HepG2 (cell line): ENCODE measurements around the gene PRMT5. TPM values are rescaled to one million over a fixed set of nuclear protein-coding genes. Genes with fewer than 3 reads are reported as not detected.
A peak's percentile ranks its signal among the peaks of the same experiment; 100 is the strongest.

ENCODE experiments used
- CCAR2 ChIP-seq: fragments of 200-400 bp; formaldehyde crosslinking; optimal IDR thresholded peaks from 2 replicates; pipeline ENCODE3; 2018; ENCODE audit warnings: low read depth, mild to moderate bottlenecking, low read length, moderate library complexity
- CREM ChIP-seq, 2 experiments: sonication (generic) in 1 of 2; formaldehyde crosslinking in 1 of 2; IDR thresholded peaks; 2 replicates each; pipeline versions ENCODE4 v1.4.0 to v1.6.1; 2016 to 2020; ENCODE audit warnings: antibody characterized with exemption in 1 of 2, mild to moderate bottlenecking in 1 of 2, missing genetic modification reagents in 1 of 2
- ELF4 ChIP-seq: sonication (generic); formaldehyde crosslinking; IDR thresholded peaks from 2 replicates; pipeline ENCODE4 v1.5.0; 2020; ENCODE audit warnings: missing genetic modification reagents, mild to moderate bottlenecking, moderate library complexity, borderline replicate concordance
- MZF1 ChIP-seq: sonication (generic); formaldehyde crosslinking; IDR thresholded peaks from 2 replicates; pipeline ENCODE4 v1.8.1; 2023; ENCODE audit warnings: mild to moderate bottlenecking, missing genetic modification reagents, borderline replicate concordance
- NFYB ChIP-seq: sonication (generic); formaldehyde crosslinking; IDR thresholded peaks from 2 replicates; pipeline ENCODE4 v1.4.0; 2020; ENCODE audit warnings: missing genetic modification reagents
- NONO ChIP-seq, 2 experiments: fragments of 450-650 bp in 1 of 2; sonication (generic) in 1 of 2; formaldehyde crosslinking in 1 of 2; IDR thresholded peaks in 1 of 2; conservative IDR thresholded peaks in 1 of 2; 2 replicates each; pipeline versions ENCODE4 v1.6.1 to v1.8.0; 2017 to 2022; ENCODE audit warnings: mild to moderate bottlenecking in 1 of 2, missing genetic modification reagents in 1 of 2, moderate library complexity in 1 of 2
- PBX2 ChIP-seq: IDR thresholded peaks from 2 replicates; pipeline ENCODE4 v1.6.1; 2016; ENCODE audit warnings: control low read depth
- PREB ChIP-seq: sonication (generic); formaldehyde crosslinking; IDR thresholded peaks from 2 replicates; pipeline ENCODE4 v1.4.0; 2020; ENCODE audit warnings: missing genetic modification reagents
- STAG1 ChIP-seq: sonication (generic); formaldehyde crosslinking; IDR thresholded peaks from 2 replicates; pipeline ENCODE4 v1.4.0; 2020; ENCODE audit warnings: missing genetic modification reagents
- ZNF138 ChIP-seq: sonication (generic); formaldehyde crosslinking; IDR thresholded peaks from 2 replicates; pipeline ENCODE4 v1.5.0; 2020; ENCODE audit warnings: mild to moderate bottlenecking, low read depth, missing genetic modification reagents
- ZNF407 ChIP-seq: sonication (generic); formaldehyde crosslinking; IDR thresholded peaks from one replicate; pipeline ENCODE4 v1.5.1; 2020; ENCODE audit warnings: mild to moderate bottlenecking, missing genetic modification reagents; ENCODE audit errors: not compliant biosample characterization
- ZNF414 ChIP-seq: sonication (generic); formaldehyde crosslinking; IDR thresholded peaks from 2 replicates; pipeline ENCODE4 v1.5.0; 2020; ENCODE audit warnings: missing genetic modification reagents
- ZNF557 ChIP-seq: sonication (generic); formaldehyde crosslinking; IDR thresholded peaks from 2 replicates; pipeline ENCODE4 v1.4.0; 2020; ENCODE audit warnings: missing genetic modification reagents
- ZNF883 ChIP-seq: sonication (generic); formaldehyde crosslinking; IDR thresholded peaks from 2 replicates; pipeline ENCODE4 v1.5.1; 2020; ENCODE audit warnings: mild to moderate bottlenecking, missing genetic modification reagents; ENCODE audit errors: not compliant biosample characterization
- polyA plus RNA-seq, 8 experiments: library from polyadenylated mRNA; depleted of rRNA in 3 of 8; stranded (reverse) in 7 of 8; unstranded in 1 of 8; fragments of >200 nt; fragmentation: Illumina TruSeq in 4 of 8; extraction: Trizol in 4 of 8; gene quantifications; 2 replicates each; pipeline versions ENCODE4 v1.2.1 to v1.2.3, GENCODE V29; 2011 to 2016; ENCODE audit warnings: low read depth in 4 of 8, missing spikeins in 1 of 8, mixed read lengths in 1 of 8; ENCODE audit not compliant: insufficient read depth in 1 of 8
- total RNA-seq, 5 experiments: library from RNA; depleted of rRNA; stranded (reverse); fragments of >200 nt; fragmentation: Illumina TruSeq; extraction: Trizol; gene quantifications; 2 replicates each; pipeline ENCODE4 v1.2.3, GENCODE V29; 2016; ENCODE audit warnings: low read depth in 1 of 5
- TF ChIP-seq, protein P1 (sequence below): sonication (generic); formaldehyde crosslinking; IDR thresholded peaks from 2 replicates; pipeline ENCODE4 v1.4.0; 2020; ENCODE audit warnings: missing genetic modification reagents

The PRMT5 gene
- total and polyA plus RNA-seq, 2 of the 13 experiments (the other 11 are each of a cell fraction or from before 2014, with no cell fraction given) = 210 to 354 TPM

DNA sequence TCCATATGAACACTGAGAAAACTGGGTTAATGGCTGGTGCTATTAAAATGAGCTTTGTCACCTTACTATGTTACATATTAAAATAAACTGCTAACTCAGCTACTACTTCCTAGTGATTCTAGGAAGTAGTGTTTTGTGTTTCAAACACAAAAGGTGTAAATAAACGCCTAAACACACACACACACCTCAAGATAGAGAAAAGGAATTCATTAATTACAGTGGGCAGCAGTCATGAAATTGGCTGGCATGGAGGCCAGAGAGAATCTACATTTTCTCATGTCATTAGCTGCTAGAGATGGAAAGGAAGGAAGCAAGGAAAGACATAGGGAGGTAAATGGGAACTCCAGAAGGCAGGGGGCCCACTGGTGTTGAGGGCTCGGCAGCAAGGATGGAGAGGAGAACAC lies 787 bp upstream of the PRMT5 start (continued):
- TF ChIP-seq PBX2 = no peak
- no peak for TF ChIP-seq PREB (CRISPR knock-in tag)
- TF ChIP-seq ZNF407 (CRISPR knock-in tag) = no peak
- no peak for TF ChIP-seq MZF1 (CRISPR knock-in tag)
- TF ChIP-seq NONO (IDR thresholded peaks at IDR 0.05) = no peak
- TF ChIP-seq NONO (CRISPR knock-in tag; conservative IDR thresholded peaks at IDR 0.05) = no peak
- TF ChIP-seq, protein P1, sequence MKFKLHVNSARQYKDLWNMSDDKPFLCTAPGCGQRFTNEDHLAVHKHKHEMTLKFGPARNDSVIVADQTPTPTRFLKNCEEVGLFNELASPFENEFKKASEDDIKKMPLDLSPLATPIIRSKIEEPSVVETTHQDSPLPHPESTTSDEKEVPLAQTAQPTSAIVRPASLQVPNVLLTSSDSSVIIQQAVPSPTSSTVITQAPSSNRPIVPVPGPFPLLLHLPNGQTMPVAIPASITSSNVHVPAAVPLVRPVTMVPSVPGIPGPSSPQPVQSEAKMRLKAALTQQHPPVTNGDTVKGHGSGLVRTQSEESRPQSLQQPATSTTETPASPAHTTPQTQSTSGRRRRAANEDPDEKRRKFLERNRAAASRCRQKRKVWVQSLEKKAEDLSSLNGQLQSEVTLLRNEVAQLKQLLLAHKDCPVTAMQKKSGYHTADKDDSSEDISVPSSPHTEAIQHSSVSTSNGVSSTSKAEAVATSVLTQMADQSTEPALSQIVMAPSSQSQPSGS (CRISPR knock-in tag) = no peak
- TF ChIP-seq ZNF138 (CRISPR knock-in tag) = no peak
- TF ChIP-seq CREM (IDR thresholded peaks at IDR 0.05) = no peak
- no peak for TF ChIP-seq CREM (CRISPR knock-in tag; IDR thresholded peaks at IDR 0.05)
- no peak for TF ChIP-seq STAG1 (CRISPR knock-in tag)
- peak; percentile 81; the same call in 1 of the 2 replicates for TF ChIP-seq ZNF414 (CRISPR knock-in tag)
- TF ChIP-seq ELF4 (CRISPR knock-in tag) = no peak; the same call in 1 of the 2 replicates
- TF ChIP-seq CCAR2 = no peak
- no peak for TF ChIP-seq ZNF557
- no peak for TF ChIP-seq NFYB (CRISPR knock-in tag)
- TF ChIP-seq ZNF883 (CRISPR knock-in tag) = no peak
